Panc1 (cell line): ENCODE measurements around the gene NACA2.

Experiments
- CTCF ChIP-seq: fragments of 450-650 bp; IDR thresholded peaks from 2 replicates; pipeline ENCODE4 v1.5.1; 2017; ENCODE audit warnings: mild to moderate bottlenecking
- POLR2AphosphoS5 ChIP-seq: IDR thresholded peaks from 2 replicates; pipeline ENCODE4 v1.6.1; 2012; ENCODE audit warnings: mild to moderate bottlenecking, low read depth, low read length, moderate library complexity
- REST ChIP-seq, 2 experiments: IDR thresholded peaks; 2 replicates each; pipeline ENCODE4 v1.6.1; 2011 to 2012; ENCODE audit warnings: low read depth in 2 of 2, control low read depth in 1 of 2, low read length in 1 of 2, mild to moderate bottlenecking in 1 of 2, moderate library complexity in 1 of 2; ENCODE audit not compliant: insufficient read depth in 1 of 2
- SIN3A ChIP-seq: IDR thresholded peaks from 2 replicates; pipeline ENCODE4 v1.6.1; 2012; ENCODE audit warnings: low read depth, mild to moderate bottlenecking, low read length, moderate library complexity, borderline replicate concordance; ENCODE audit not compliant: insufficient read depth

GRCh38 chr17:61619493-61619892 lies 28.5 kb upstream of the NACA2 start:
- TF ChIP-seq REST (IDR thresholded peaks at IDR 0.05; ENCODE audit: insufficient read depth in 1 of 2, low read depth in 2 of 2, low read length in 1 of 2) (no peak), POLR2AphosphoS5 (no peak), CTCF (no peak), SIN3A (no peak)
